GM13977 (cell line): Measurements from ENCODE around the gene HNRNPA3.

Experiments
- DNase-seq: peaks from one replicate; pipeline ENCODE4 v3.0.0; 2012; ENCODE audit warnings: low spot score
- CTCF ChIP-seq: IDR thresholded peaks from 2 replicates; pipeline ENCODE4 v1.5.1; 2012; ENCODE audit warnings: mild to moderate bottlenecking, control low read depth; ENCODE audit not compliant: insufficient read depth; ENCODE audit errors: extremely low read depth, missing control alignments
- in situ Hi-C: fragments of 300-500 bp; cut with MboI; formaldehyde crosslinking; loops from one replicate; pipeline ENCODE4 v1.12.0; 2022; ENCODE audit warnings: low sequenced_read_pairs, low pct_unique_long_range_greater_than_20kb, mixed read lengths, inconsistent platforms; ENCODE audit not compliant: unreplicated experiment

Gene HNRNPA3

DNA sequence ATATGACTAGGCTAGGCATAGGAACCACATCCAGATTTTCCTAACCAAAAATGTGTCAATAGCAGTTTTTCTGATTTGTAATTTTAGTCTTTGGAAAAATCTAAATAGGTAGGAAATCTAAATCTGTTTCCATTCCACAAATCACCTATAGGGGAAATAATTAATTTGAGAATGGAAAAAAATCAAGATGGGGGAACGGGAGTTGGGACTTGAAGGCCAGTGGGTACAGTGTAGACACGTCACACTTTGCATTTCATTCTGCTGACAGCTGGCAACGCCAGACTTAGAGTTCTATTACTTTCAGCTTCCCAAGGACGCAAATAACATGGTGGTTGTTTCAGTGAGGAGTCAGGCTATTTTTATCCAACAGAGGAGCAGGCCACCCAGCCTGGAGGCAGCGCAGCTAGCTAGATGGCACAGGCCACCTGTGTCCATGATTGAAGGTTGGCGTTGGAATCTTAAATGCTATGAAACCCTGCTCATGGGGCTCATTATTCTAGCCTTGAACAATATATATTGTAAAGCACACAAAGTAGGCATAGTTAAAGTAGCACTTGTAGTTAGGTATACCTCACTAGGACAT lies 23.4 kb downstream of the HNRNPA3 start:
- DNase-seq, result no peak
- in situ Hi-C loops, result no loop called here
- no peak for TF ChIP-seq CTCF

GRCh38 chr2:177237932-177238331 lies 25.3 kb downstream of the HNRNPA3 start:
- in situ Hi-C loops, result no loop called here
- DNase-seq, result no peak
- no peak for TF ChIP-seq CTCF

DNA sequence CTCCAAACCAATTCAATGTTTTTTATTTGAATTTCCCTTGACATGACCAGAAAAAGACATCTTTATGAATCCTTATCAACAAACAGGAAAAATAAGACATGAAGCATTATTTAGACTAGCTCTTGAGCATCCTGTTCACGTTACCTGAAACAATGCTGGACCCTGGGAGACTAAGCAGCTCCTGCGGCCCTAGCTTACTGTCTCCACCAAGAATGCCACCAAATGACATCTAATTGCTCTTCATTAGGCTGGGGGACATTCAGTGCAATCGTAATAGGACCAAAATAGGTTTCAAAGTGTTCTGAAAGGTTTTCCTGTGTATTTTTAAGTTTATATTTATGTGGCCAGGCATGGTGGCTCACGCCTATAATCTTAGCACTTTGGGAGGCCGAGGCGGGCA lies 26.5 kb downstream of the HNRNPA3 start:
- DNase-seq, result no peak
- no peak for TF ChIP-seq CTCF
- in situ Hi-C loops, result no loop called here

GRCh38 chr2:177239932-177240630 lies 27.5 kb downstream of the HNRNPA3 start:
- no peak for TF ChIP-seq CTCF
- peak; percentile 35 for DNase-seq
- in situ Hi-C loops, result no loop called here

- TF ChIP-seq CTCF, result no peak
- DNase-seq, result no peak
- in situ Hi-C loops, result no loop called here
Measured at GRCh38 chr2:177241711-177242120, 29.1 kb downstream of the HNRNPA3 start.

DNA sequence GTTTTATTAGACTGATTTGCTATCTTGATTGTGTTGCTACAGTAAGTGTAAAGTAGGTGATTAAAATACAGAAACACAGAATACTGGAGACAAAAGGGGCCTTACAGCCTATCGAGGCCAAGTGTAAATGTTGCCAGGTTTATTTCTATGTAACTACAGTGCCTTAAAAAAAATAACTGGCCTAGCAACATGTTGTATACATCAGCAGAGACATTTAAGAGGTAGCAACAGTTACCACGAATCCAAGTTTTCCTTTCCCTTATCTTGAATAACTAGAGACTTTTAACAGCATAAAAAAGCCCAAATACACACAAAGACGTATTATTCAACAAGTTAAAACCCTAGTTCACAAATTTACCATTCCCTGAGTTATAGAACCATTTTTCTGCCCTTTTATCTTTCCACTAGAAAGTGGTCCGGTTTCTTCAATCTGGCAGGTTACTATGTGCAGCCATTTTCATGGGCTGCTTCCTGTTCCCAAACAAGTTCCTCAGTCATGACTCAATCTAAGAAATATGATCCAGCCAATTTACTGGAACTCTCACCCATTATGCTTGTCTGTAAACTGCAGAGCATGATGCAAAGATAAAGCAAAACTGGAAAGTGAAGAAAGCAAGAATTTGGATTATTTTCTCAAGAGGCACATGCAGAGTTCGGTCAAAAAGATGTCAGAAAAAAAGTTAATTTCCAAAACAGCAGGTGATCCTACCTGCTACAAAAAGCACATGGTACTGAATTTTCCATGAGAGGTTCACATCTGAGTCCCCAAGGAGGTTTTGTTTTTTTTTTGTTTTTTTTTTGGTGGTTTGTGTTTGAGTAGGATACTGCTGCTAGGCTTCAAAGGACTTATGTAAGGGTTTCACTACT lies 29.8 kb downstream of the HNRNPA3 start:
- in situ Hi-C loops, result no loop called here
- no peak for DNase-seq
- no peak for TF ChIP-seq CTCF
